ENCODE results near the gene NEU2.

NEU2 gene

GRCh38 chr2:233000886-233001750 is 31.4 kb upstream of the NEU2 start:
- Histone ChIP-seq H3K27me3 (ENCODE audit: control insufficient read depth, insufficient read depth, low read length) (no peaks in the 10 kb centered on the region), H3K36me3 (ENCODE audit: control insufficient read depth, insufficient read depth, low read length) (no peaks in the 10 kb centered on the region), H3K4me3 (ENCODE audit: low read length) (no peak overlapping the region), H3K9me3 (ENCODE audit: control insufficient read depth, low read length) (no peaks in the 10 kb centered on the region), H3K4me1 (ENCODE audit: control insufficient read depth, insufficient read depth, low read length) (peaks cover 6% of the 10 kb centered on the region), H3K9ac (ENCODE audit: low read length) (no peak overlapping the region)

GRCh38 chr2:233002829-233003657 is 29.4 kb upstream of the NEU2 start:
- no peaks in the 10 kb centered on the region for H3K27me3 ChIP-seq (ENCODE audit: control insufficient read depth, insufficient read depth, low read length)
- H3K36me3 ChIP-seq (ENCODE audit: control insufficient read depth, insufficient read depth, low read length) = no peaks in the 10 kb centered on the region
- no peak overlapping the region for H3K9ac ChIP-seq (ENCODE audit: low read length)
- H3K4me1 ChIP-seq (ENCODE audit: control insufficient read depth, insufficient read depth, low read length) = peaks cover 6% of the 10 kb centered on the region
- no peak overlapping the region for H3K4me3 ChIP-seq (ENCODE audit: low read length)
- no peaks in the 10 kb centered on the region for H3K9me3 ChIP-seq (ENCODE audit: control insufficient read depth, low read length)

GRCh38 chr2:233003658-233004555 is 28.6 kb upstream of the NEU2 start:
- Histone ChIP-seq H3K36me3 (ENCODE audit: control insufficient read depth, insufficient read depth, low read length) (no peaks in the 10 kb centered on the region), H3K4me3 (ENCODE audit: low read length) (no peak overlapping the region), H3K4me1 (ENCODE audit: control insufficient read depth, insufficient read depth, low read length) (peaks cover 6% of the 10 kb centered on the region), H3K9me3 (ENCODE audit: control insufficient read depth, low read length) (no peaks in the 10 kb centered on the region), H3K27me3 (ENCODE audit: control insufficient read depth, insufficient read depth, low read length) (no peaks in the 10 kb centered on the region), H3K9ac (ENCODE audit: low read length) (no peak overlapping the region)

- Histone ChIP-seq H3K4me1 (ENCODE audit: control insufficient read depth, insufficient read depth, low read length) (peaks cover 2% of the 10 kb centered on the region), H3K9me3 (ENCODE audit: control insufficient read depth, low read length) (no peaks in the 10 kb centered on the region), H3K9ac (ENCODE audit: low read length) (no peak overlapping the region), H3K36me3 (ENCODE audit: control insufficient read depth, insufficient read depth, low read length) (peaks cover 7% of the 10 kb centered on the region), H3K27me3 (ENCODE audit: control insufficient read depth, insufficient read depth, low read length) (no peaks in the 10 kb centered on the region), H3K4me3 (ENCODE audit: low read length) (no peak overlapping the region)
Observed at GRCh38 chr2:233005096-233005495, 27.4 kb upstream of the NEU2 start.

GRCh38 chr2:233006648-233007047 is 25.8 kb upstream of the NEU2 start:
- Histone ChIP-seq H3K9me3 (ENCODE audit: control insufficient read depth, low read length) (no peaks in the 10 kb centered on the region), H3K36me3 (ENCODE audit: control insufficient read depth, insufficient read depth, low read length) (peaks cover 8% of the 10 kb centered on the region), H3K4me3 (ENCODE audit: low read length) (no peak overlapping the region), H3K4me1 (ENCODE audit: control insufficient read depth, insufficient read depth, low read length) (peaks cover 14% of the 10 kb centered on the region), H3K27me3 (ENCODE audit: control insufficient read depth, insufficient read depth, low read length) (no peaks in the 10 kb centered on the region), H3K9ac (ENCODE audit: low read length) (no peak overlapping the region)

DNA sequence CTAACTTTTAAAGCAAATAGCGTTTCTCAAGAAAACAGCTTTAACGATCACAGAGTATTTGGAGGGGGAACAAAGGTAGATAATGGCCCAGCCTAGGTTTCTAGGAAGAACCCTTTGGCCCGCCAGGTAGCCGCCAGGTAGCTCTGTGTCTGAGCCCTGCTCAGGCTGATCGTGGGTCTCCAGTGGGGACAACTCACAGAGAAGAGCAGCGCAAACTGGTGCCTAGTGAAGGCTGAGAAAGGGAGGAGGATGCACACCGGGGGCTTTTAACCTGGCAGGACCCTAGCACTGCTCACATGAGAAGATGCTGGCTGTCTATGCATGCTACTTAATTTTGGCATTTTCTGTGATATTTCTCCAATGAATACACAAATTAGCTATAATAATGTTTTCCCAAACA is 25.2 kb upstream of the NEU2 start:
- no peak overlapping the region for H3K9ac ChIP-seq (ENCODE audit: low read length)
- no peaks in the 10 kb centered on the region for H3K9me3 ChIP-seq (ENCODE audit: control insufficient read depth, low read length)
- H3K36me3 ChIP-seq (ENCODE audit: control insufficient read depth, insufficient read depth, low read length) = peaks cover 8% of the 10 kb centered on the region
- H3K4me1 ChIP-seq (ENCODE audit: control insufficient read depth, insufficient read depth, low read length) = peaks cover 14% of the 10 kb centered on the region
- no peak overlapping the region for H3K4me3 ChIP-seq (ENCODE audit: low read length)
- no peaks in the 10 kb centered on the region for H3K27me3 ChIP-seq (ENCODE audit: control insufficient read depth, insufficient read depth, low read length)

DNA sequence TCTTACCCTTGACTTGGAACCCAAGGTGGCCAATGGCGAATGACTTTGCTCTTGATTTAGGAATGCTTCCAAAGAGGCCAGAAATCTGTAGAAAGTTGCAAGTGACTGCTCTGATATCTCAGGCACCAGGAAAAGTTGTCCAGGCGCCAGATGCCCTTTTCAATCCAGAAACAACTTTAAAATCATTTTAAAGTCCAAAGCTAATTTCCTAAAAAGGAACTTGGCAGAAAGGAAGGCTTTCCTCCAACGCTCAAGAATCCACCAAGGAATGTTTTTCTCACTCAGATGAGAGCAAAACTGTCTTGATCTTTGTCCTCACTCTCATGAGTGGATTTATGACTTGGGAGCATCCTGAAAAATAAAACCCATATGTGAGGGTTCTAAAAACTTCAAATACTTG is 24.7 kb upstream of the NEU2 start:
- Histone ChIP-seq H3K27me3 (ENCODE audit: control insufficient read depth, insufficient read depth, low read length) (no peaks in the 10 kb centered on the region), H3K9ac (ENCODE audit: low read length) (no peak overlapping the region)

GRCh38 chr2:233009661-233010060 is 22.8 kb upstream of the NEU2 start:
- Histone ChIP-seq H3K27me3 (ENCODE audit: control insufficient read depth, insufficient read depth, low read length) (no peaks in the 10 kb centered on the region), H3K4me1 (ENCODE audit: control insufficient read depth, insufficient read depth, low read length) (peaks cover 20% of the 10 kb centered on the region), H3K36me3 (ENCODE audit: control insufficient read depth, insufficient read depth, low read length) (peaks cover 8% of the 10 kb centered on the region), H3K4me3 (ENCODE audit: low read length) (no peak overlapping the region), H3K9me3 (ENCODE audit: control insufficient read depth, low read length) (no peaks in the 10 kb centered on the region), H3K9ac (ENCODE audit: low read length) (no peak overlapping the region)

More for the DNA sequence above, 24.7 kb upstream of the NEU2 start:
- Histone ChIP-seq H3K4me3 (ENCODE audit: low read length) (no peak overlapping the region), H3K9me3 (ENCODE audit: control insufficient read depth, low read length) (no peaks in the 10 kb centered on the region), H3K4me1 (ENCODE audit: control insufficient read depth, insufficient read depth, low read length) (peaks cover 14% of the 10 kb centered on the region), H3K36me3 (ENCODE audit: control insufficient read depth, insufficient read depth, low read length) (peaks cover 8% of the 10 kb centered on the region)

DNA sequence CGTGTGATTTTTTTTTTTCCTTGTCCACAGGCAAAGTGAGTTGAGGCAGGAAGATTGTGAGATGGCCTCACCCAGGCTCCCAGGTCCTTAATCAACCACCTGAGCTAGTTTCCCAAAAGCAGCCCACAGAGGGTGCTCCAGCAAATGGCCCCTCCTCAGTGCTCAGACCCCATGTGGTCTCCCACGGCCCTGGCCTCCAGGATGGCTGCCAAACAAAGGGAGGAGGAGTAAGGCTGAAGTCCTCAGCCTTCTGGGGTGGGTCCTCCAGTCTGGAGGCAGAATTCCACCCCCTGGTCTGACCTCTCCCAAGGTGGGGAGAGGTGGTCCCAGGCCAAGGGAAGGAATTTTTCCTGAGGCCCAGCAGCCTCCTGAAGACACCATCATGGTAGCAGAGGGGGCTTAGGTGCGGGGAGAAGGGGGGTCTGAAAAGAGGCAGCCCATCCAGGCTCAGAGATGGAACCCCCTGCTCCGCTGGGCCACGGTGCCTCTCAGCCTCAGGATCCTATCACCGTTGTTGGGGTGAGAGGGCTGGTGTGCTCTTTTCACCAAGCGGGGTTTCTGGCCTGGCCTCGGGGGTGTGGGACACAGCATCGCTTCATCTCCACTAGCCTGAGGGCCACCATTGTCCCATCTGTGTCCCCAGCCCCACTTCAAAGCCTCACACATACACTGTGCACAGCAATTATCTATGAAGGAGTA is 21.8 kb upstream of the NEU2 start:
- H3K9me3 ChIP-seq (ENCODE audit: control insufficient read depth, low read length) = no peaks in the 10 kb centered on the region
- peaks cover 8% of the 10 kb centered on the region for H3K36me3 ChIP-seq (ENCODE audit: control insufficient read depth, insufficient read depth, low read length)
- no peaks in the 10 kb centered on the region for H3K27me3 ChIP-seq (ENCODE audit: control insufficient read depth, insufficient read depth, low read length)
- peaks cover 20% of the 10 kb centered on the region for H3K4me1 ChIP-seq (ENCODE audit: control insufficient read depth, insufficient read depth, low read length)
- no peak overlapping the region for H3K4me3 ChIP-seq (ENCODE audit: low read length)
- peak overlapping the region; percentile 82 for H3K9ac ChIP-seq (ENCODE audit: low read length)

DNA sequence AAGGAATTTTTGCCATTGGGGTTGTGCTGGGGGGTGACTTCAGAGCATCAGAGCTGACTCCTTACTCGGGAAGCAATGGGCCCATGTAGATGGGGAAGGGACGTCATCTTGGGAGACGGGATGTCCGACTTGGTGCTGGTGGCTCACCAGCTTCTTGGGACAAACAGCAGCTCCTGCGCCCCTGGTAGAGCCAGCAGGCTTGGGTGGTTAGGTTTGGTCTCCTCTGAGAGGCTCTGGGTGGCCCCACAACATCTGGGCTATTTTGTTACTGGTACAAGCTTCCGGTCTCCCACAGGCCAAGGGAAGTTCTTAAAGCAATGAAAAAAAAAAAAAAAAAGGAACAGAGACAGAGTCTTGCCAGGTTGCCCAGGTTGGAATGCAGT is 21.2 kb upstream of the NEU2 start:
- peak overlapping the region; percentile 82 for H3K9ac ChIP-seq (ENCODE audit: low read length)
- H3K27me3 ChIP-seq (ENCODE audit: control insufficient read depth, insufficient read depth, low read length) = no peaks in the 10 kb centered on the region
- H3K4me3 ChIP-seq (ENCODE audit: low read length) = peak overlapping the region; percentile 75
- peaks cover 8% of the 10 kb centered on the region for H3K36me3 ChIP-seq (ENCODE audit: control insufficient read depth, insufficient read depth, low read length)
- peaks cover 20% of the 10 kb centered on the region for H3K4me1 ChIP-seq (ENCODE audit: control insufficient read depth, insufficient read depth, low read length)
- no peaks in the 10 kb centered on the region for H3K9me3 ChIP-seq (ENCODE audit: control insufficient read depth, low read length)

GRCh38 chr2:233011702-233012131 is 20.8 kb upstream of the NEU2 start:
- H3K9ac ChIP-seq (ENCODE audit: low read length) = peak overlapping the region; percentile 82
- H3K9me3 ChIP-seq (ENCODE audit: control insufficient read depth, low read length) = no peaks in the 10 kb centered on the region
- no peaks in the 10 kb centered on the region for H3K27me3 ChIP-seq (ENCODE audit: control insufficient read depth, insufficient read depth, low read length)
- peaks cover 20% of the 10 kb centered on the region for H3K4me1 ChIP-seq (ENCODE audit: control insufficient read depth, insufficient read depth, low read length)
- peaks cover 8% of the 10 kb centered on the region for H3K36me3 ChIP-seq (ENCODE audit: control insufficient read depth, insufficient read depth, low read length)
- peak overlapping the region; percentile 75 for H3K4me3 ChIP-seq (ENCODE audit: low read length)

All from mucosa of stomach (tissue), 1 donor.